Tibial nerve (tissue), 4 donors: ENCODE results near the gene RIBC2. TPM values are rescaled to one million over a fixed set of nuclear protein-coding genes. Genes with fewer than 3 reads are reported as not detected.

Experiments
- DNase-seq, 2 donors: peaks; one replicate each; pipeline ENCODE4 v3.0.0-alpha.2; 2019; ENCODE audit warnings: low spot score in 2 of 2
- H3K27ac ChIP-seq, 4 donors: fragments of 200-600 bp; sonication (generic) in 3 of 4; one replicate each; pipeline ENCODE4 v1.5.1; 2017 to 2019; ENCODE audit warnings: mild to moderate bottlenecking in 1 of 4
- H3K27me3 ChIP-seq, 2 donors: fragments of 200-600 bp; sonication (generic) in 1 of 2; one replicate each; pipeline versions ENCODE4 v1.5.1 to v1.6.0; 2017 to 2019
- H3K36me3 ChIP-seq, 3 donors: fragments of 200-600 bp; sonication (generic); one replicate each; pipeline ENCODE4 v1.5.1; 2018 to 2019
- H3K4me1 ChIP-seq, 4 donors: fragments of 200-600 bp; sonication (generic) in 3 of 4; one replicate each; pipeline ENCODE4 v1.5.1; 2017 to 2019
- H3K4me3 ChIP-seq, 4 donors: fragments of 200-600 bp; sonication (generic) in 3 of 4; one replicate each; pipeline ENCODE4 v1.5.1; 2017 to 2019; ENCODE audit warnings: mild to moderate bottlenecking in 1 of 4, moderate library complexity in 1 of 4
- H3K9me3 ChIP-seq, 4 donors: fragments of 200-600 bp; sonication (generic) in 3 of 4; one replicate each; pipeline ENCODE4 v1.5.1; 2017 to 2019
- CTCF ChIP-seq, 5 experiments: fragments of 200-600 bp in 3 of 5; fragments of 450-650 bp in 2 of 5; sonication (generic) in 3 of 5; IDR thresholded peaks; one replicate each; pipeline ENCODE4 v1.5.1; 2016 to 2019; ENCODE audit warnings: antibody characterized with exemption in 5 of 5, mild to moderate bottlenecking in 3 of 5, moderate library complexity in 2 of 5
- EP300 ChIP-seq, 2 donors: sonication (generic); formaldehyde crosslinking; IDR thresholded peaks; one replicate each; pipeline ENCODE4 v1.6.1; 2017; ENCODE audit warnings: antibody characterized with exemption in 2 of 2, mild to moderate bottlenecking in 1 of 2
- POLR2A ChIP-seq, 2 donors: fragments of 450-650 bp; IDR thresholded peaks; one replicate each; pipeline ENCODE4 v1.6.1; 2017; ENCODE audit warnings: antibody characterized with exemption in 2 of 2, mild to moderate bottlenecking in 2 of 2, moderate library complexity in 2 of 2
- WGBS, 2 donors: methylation state at CpG; one replicate each; pipeline ENCODE4 v1.1.5; 2018; 5-methylcytosine and 5-hydroxymethylcytosine counted together
- total RNA-seq, 4 donors: library from RNA; depleted of rRNA; stranded (reverse); fragments of >200 nt; gene quantifications; one replicate each; pipeline ENCODE4 v1.1.0, GENCODE V29; 2016

Gene RIBC2
- total RNA-seq, 4 donors from 2014 or later: 0.42 TPM; not detected in 3

- WGBS, 2 donors: 89 to 92% methylated on average over 15 to 16 of the region's 16 CpGs
- H3K4me1 ChIP-seq: peaks cover 0 to 42% (median 3%) of the 10 kb centered on the region in 4 donors
- TF ChIP-seq POLR2A (IDR thresholded peaks at IDR 0.05) (no peak), EP300 (IDR thresholded peaks at IDR 0.05) (no peak)
Observed at GRCh38 chr22:45450101-45450785, 36.8 kb downstream of the RIBC2 start.

GRCh38 chr22:45450921-45451651 lies 37.6 kb downstream of the RIBC2 start:
- no peaks in the 10 kb centered on the region for H3K36me3 ChIP-seq
- peak; percentile 73 to 91 for TF ChIP-seq EP300 (IDR thresholded peaks at IDR 0.05)
- no peak for TF ChIP-seq CTCF (IDR thresholded peaks at IDR 0.05)
- WGBS, 2 donors: 38 to 40% methylated on average over 12 of the region's 12 CpGs
- no peak overlapping the region for H3K4me3 ChIP-seq
- DNase-seq: peak in 1 of 2 donors; percentile 76
- peak overlapping the region; percentile 27 to 85 (median 77) for H3K27ac ChIP-seq
- no peaks in the 10 kb centered on the region for H3K27me3 ChIP-seq
- H3K9me3 ChIP-seq: no peaks in the 10 kb centered on the region
- peaks cover 0 to 42% (median 3%) of the 10 kb centered on the region in 4 donors for H3K4me1 ChIP-seq

More at GRCh38 chr22:45450101-45450785, 36.8 kb downstream of the RIBC2 start:
- Histone ChIP-seq H3K4me3 (no peak overlapping the region), H3K9me3 (no peaks in the 10 kb centered on the region), H3K27ac (peak overlapping the region; percentile 27 to 85 (median 77)), H3K36me3 (no peaks in the 10 kb centered on the region), H3K27me3 (no peaks in the 10 kb centered on the region)
- DNase-seq: no peak

- Histone ChIP-seq H3K27me3 (no peaks in the 10 kb centered on the region), H3K27ac (peak overlapping the region; percentile 10 to 85 (median 38)), H3K4me3 (no peak overlapping the region), H3K9me3 (no peaks in the 10 kb centered on the region), H3K4me1 (peaks cover 0 to 42% (median 3%) of the 10 kb centered on the region in 4 donors), H3K36me3 (no peaks in the 10 kb centered on the region)
- TF ChIP-seq POLR2A (IDR thresholded peaks at IDR 0.05) (no peak), CTCF (IDR thresholded peaks at IDR 0.05) (no peak), EP300 (IDR thresholded peaks at IDR 0.05) (no peak)
- no peak for DNase-seq
- 77% methylated on average over 6 of the region's 6 CpGs for WGBS, 2 donors
Observed at GRCh38 chr22:45451972-45452371, 38.5 kb downstream of the RIBC2 start.

- no peaks in the 10 kb centered on the region for H3K27me3 ChIP-seq
- H3K36me3 ChIP-seq: no peaks in the 10 kb centered on the region
- no peaks in the 10 kb centered on the region for H3K9me3 ChIP-seq
- no peak overlapping the region for H3K4me3 ChIP-seq
- peak overlapping the region; percentile 10 to 85 (median 38) for H3K27ac ChIP-seq
- WGBS, 2 donors: 56 to 64% methylated on average over 8 of the region's 8 CpGs
- H3K4me1 ChIP-seq: peaks cover 0 to 42% (median 3%) of the 10 kb centered on the region in 4 donors
- no peak for DNase-seq
- TF ChIP-seq CTCF (IDR thresholded peaks at IDR 0.05) (no peak), EP300 (IDR thresholded peaks at IDR 0.05) (no peak), POLR2A (IDR thresholded peaks at IDR 0.05) (no peak)
Observed at GRCh38 chr22:45452565-45453379, 39.3 kb downstream of the RIBC2 start.

- no peak for TF ChIP-seq EP300 (IDR thresholded peaks at IDR 0.05)
- TF ChIP-seq POLR2A (IDR thresholded peaks at IDR 0.05): no peak
- no peak for TF ChIP-seq CTCF (IDR thresholded peaks at IDR 0.05)
- H3K4me3 ChIP-seq: no peak overlapping the region
- no peaks in the 10 kb centered on the region for H3K9me3 ChIP-seq
- H3K36me3 ChIP-seq: no peaks in the 10 kb centered on the region
- peaks cover 0 to 34% (median 3%) of the 10 kb centered on the region in 4 donors for H3K4me1 ChIP-seq
- peak overlapping the region in 2 of 4 donors; percentile 26 to 85 for H3K27ac ChIP-seq
- H3K27me3 ChIP-seq: no peaks in the 10 kb centered on the region
- WGBS, 2 donors: 85 to 86% methylated on average over 6 of the region's 6 CpGs
- DNase-seq: peak in 1 of 2 donors; percentile 46
Observed at GRCh38 chr22:45453764-45454163, 40.3 kb downstream of the RIBC2 start.
